ENCODE data around the gene MPV17. TPM values are rescaled to one million over a fixed set of nuclear protein-coding genes. Genes with fewer than 3 reads are reported as not detected.
A peak's percentile ranks its signal among the peaks of the same experiment; 100 is the strongest.

The MPV17 gene
- total RNA-seq, 1 experiment from 2014 or later: 50.6 TPM

DNA sequence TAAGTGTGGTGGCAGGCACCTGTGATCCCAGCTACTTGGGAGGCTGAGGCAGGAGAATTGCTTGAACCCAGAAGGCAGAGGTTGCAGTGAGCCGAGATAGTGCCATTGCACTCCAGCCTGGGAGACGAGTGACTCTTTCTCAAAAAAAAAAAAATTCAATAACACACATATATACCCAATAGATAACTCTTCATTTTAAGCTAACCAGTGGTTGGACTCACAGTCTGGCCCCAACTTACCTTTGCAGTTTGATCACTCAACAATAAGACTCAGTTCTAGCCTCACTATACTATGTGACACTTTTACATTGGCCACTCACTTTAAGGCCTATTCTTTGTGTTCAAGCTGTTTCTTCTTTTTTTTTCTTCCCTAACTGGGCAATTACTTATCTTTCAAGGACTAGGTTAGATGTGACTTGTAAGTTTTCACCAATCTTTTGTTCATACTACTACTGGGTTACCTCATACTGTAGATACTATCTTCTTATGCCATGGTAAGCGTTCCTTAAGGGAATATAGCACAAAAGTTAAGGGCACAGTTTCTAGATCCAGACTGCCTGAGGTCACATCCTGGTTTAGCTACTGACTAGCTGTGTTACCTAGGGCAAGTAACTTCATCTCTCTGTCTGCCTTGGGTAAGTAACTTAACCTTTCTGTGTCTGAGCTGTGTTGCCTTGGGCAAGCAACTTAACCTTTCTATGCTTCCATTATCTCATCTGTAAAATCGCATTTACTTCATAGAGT is 40.0 kb upstream of the MPV17 start:
- H3K36me3 Mint-ChIP-seq (ENCODE audit: insufficient read depth, unreplicated experiment): peaks cover 62% of the 10 kb centered on the region
- no peak for DNase-seq
- ChIA-PET CTCF (interaction anchor here (0.5 kb wide), 1 partner anchor 10 kb away, joined by 3 read pairs; no protein-coding TSS in a partner anchor), POLR2A (no interaction called here)
- TF ChIP-seq, protein P1, sequence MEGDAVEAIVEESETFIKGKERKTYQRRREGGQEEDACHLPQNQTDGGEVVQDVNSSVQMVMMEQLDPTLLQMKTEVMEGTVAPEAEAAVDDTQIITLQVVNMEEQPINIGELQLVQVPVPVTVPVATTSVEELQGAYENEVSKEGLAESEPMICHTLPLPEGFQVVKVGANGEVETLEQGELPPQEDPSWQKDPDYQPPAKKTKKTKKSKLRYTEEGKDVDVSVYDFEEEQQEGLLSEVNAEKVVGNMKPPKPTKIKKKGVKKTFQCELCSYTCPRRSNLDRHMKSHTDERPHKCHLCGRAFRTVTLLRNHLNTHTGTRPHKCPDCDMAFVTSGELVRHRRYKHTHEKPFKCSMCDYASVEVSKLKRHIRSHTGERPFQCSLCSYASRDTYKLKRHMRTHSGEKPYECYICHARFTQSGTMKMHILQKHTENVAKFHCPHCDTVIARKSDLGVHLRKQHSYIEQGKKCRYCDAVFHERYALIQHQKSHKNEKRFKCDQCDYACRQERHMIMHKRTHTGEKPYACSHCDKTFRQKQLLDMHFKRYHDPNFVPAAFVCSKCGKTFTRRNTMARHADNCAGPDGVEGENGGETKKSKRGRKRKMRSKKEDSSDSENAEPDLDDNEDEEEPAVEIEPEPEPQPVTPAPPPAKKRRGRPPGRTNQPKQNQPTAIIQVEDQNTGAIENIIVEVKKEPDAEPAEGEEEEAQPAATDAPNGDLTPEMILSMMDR (IDR thresholded peaks at IDR 0.05; ENCODE audit: insufficient read depth in 1 of 2, low read depth in 1 of 2, low read length in 1 of 2, severe bottlenecking in 1 of 2, unreplicated experiment in 1 of 2): no peak
- no TSS peak for BruUV-seq (replicated peaks)
- no peaks in the 10 kb centered on the region for H3K27me3 Mint-ChIP-seq (ENCODE audit: insufficient read depth, unreplicated experiment)
- intact Hi-C loops (cut with micrococcal nuclease; ENCODE audit: unreplicated experiment): no loop called here
- no peaks in the 10 kb centered on the region for H3K9me3 ChIP-seq
- H3K27me3 ChIP-seq (replicated peaks; ENCODE audit: control insufficient read depth, insufficient read depth, low read length): no peaks in the 10 kb centered on the region
- peaks cover 4% of the 10 kb centered on the region for H3K36me3 ChIP-seq (ENCODE audit: control insufficient read depth, insufficient read depth, low read length)
- no peaks in the 10 kb centered on the region for H3K4me1 Mint-ChIP-seq (ENCODE audit: low read depth, unreplicated experiment)
- H3K9me3 Mint-ChIP-seq (ENCODE audit: unreplicated experiment): no peaks in the 10 kb centered on the region
- H3K4me1 ChIP-seq: no peaks in the 10 kb centered on the region
- H3K4me3 ChIP-seq (ENCODE audit: low read depth, low read length): no peak overlapping the region
- H3K4me3 Mint-ChIP-seq (ENCODE audit: unreplicated experiment): no peak overlapping the region
- no peak overlapping the region for H3K27ac Mint-ChIP-seq (ENCODE audit: unreplicated experiment)

DNA sequence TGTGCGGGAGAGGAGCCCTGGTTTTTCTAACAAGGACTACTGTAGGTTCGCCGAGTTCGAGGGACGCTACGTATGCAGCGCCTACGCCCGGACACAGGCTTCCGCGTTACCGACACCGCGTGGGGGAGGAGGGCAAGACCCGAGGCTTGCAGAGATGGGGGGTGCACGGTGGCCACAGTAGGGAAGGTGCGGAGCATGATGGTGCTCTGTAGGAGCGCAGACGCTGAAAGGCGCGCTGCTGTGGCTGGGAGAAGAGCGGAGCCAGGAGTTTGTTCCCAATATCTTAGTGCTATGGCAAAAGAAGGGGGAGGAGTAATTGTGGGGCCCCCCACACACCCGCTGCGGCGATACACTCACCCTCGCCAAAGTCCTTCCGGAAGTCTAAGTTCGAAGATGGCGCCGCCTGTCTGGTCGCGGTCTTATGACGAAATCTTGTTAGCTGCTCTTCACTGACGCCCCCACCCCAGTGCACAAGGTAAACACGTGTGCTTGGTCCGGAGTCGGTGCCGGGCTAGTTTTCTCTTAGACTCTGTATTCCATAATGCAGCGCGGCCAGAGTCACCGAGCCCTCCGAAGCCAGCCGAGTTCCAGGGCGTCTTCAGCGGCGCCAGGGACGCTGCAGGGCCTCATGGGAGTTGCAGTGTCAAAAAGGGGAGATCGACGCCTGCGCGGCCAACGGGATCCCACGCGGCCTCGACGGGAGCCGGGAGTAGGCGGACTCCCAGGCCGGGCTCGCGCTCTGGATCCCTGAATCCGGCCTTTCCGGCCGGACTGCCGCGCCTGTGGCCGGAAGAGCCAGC is 33.7 kb upstream of the MPV17 start, which contains the start of gene GTF3C2:
Gene GTF3C2 (minus strand): TSS at position 383 of the 800 bp plus-strand sequence. CDS start 13,210 bp downstream, outside the sequence.
- Mint-ChIP-seq H3K27me3 (ENCODE audit: insufficient read depth, unreplicated experiment) (no peaks in the 10 kb centered on the region), H3K4me1 (ENCODE audit: low read depth, unreplicated experiment) (peaks cover 8% of the 10 kb centered on the region), H3K36me3 (ENCODE audit: insufficient read depth, unreplicated experiment) (peaks cover 31% of the 10 kb centered on the region), H3K4me3 (ENCODE audit: unreplicated experiment) (peak within 1 kb of the TSS; percentile 92), H3K9me3 (ENCODE audit: unreplicated experiment) (no peaks in the 10 kb centered on the region), H3K27ac (ENCODE audit: unreplicated experiment) (peak within 1 kb of the TSS; percentile 98)
- ChIA-PET POLR2A (interaction anchor here (0.6 to 1.8 kb wide), 11 partner anchors 9 to 1018 kb away, joined by 3 to 8 read pairs (median 4); partner anchors contain the start of genes EIF2B4, NRBP1, SNX17 and ZNF513), CTCF (interaction anchor here (0.8 to 1.9 kb wide), 3 partner anchors 13 to 72 kb away, joined by 5 to 12 read pairs (median 6); partner anchors contain the start of genes MPV17 and NRBP1)
- intact Hi-C loops (cut with micrococcal nuclease; ENCODE audit: unreplicated experiment): loop anchor here (1.0 to 2.0 kb wide), 3 partner anchors 14 to 144 kb away; partner anchors contain the start of genes ATRAID, EIF2B4, SLC5A6 and SNX17
- H3K27me3 ChIP-seq (replicated peaks; ENCODE audit: control insufficient read depth, insufficient read depth, low read length): no peaks in the 10 kb centered on the region
- BruUV-seq (replicated peaks): no TSS peak
- no peaks in the 10 kb centered on the region for H3K36me3 ChIP-seq (ENCODE audit: control insufficient read depth, insufficient read depth, low read length)
- H3K4me3 ChIP-seq (ENCODE audit: low read depth, low read length): peak within 1 kb of the TSS; percentile 60
- H3K4me1 ChIP-seq: peaks cover 24% of the 10 kb centered on the region
- TF ChIP-seq, protein P1 (IDR thresholded peaks at IDR 0.05; ENCODE audit: insufficient read depth in 1 of 2, low read depth in 1 of 2, low read length in 1 of 2, severe bottlenecking in 1 of 2, unreplicated experiment in 1 of 2): no peak
- peak; percentile 99 for DNase-seq
- H3K9me3 ChIP-seq: no peaks in the 10 kb centered on the region

DNA sequence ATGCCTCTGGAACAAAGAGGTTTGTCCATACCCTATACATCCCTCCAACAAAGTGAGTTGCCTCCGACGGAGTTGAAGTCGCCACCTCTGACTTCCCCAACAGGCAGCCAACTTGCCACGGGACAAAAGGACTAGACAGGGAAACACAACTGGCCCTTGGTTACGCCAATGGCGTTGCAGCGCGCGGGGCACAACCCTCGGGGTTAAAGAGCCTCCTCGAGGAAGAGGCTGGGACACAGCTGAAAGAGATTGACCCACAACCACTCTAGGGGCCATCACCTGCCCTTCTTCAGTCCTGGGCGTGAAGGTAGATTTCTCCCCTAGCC is 33.1 kb upstream of the MPV17 start:
- Histone ChIP-seq H3K36me3 (ENCODE audit: control insufficient read depth, insufficient read depth, low read length) (no peaks in the 10 kb centered on the region), H3K4me3 (ENCODE audit: low read depth, low read length) (peak overlapping the region; percentile 60), H3K27me3 (replicated peaks; ENCODE audit: control insufficient read depth, insufficient read depth, low read length) (no peaks in the 10 kb centered on the region), H3K9me3 (no peaks in the 10 kb centered on the region), H3K4me1 (peaks cover 24% of the 10 kb centered on the region)
- TF ChIP-seq, protein P1 (IDR thresholded peaks at IDR 0.05; ENCODE audit: insufficient read depth in 1 of 2, low read depth in 1 of 2, low read length in 1 of 2, severe bottlenecking in 1 of 2, unreplicated experiment in 1 of 2): no peak
- peaks cover 8% of the 10 kb centered on the region for H3K4me1 Mint-ChIP-seq (ENCODE audit: low read depth, unreplicated experiment)
- H3K9me3 Mint-ChIP-seq (ENCODE audit: unreplicated experiment): no peaks in the 10 kb centered on the region
- H3K27ac Mint-ChIP-seq (ENCODE audit: unreplicated experiment): peak overlapping the region; percentile 98
- peak overlapping the region; percentile 92 for H3K4me3 Mint-ChIP-seq (ENCODE audit: unreplicated experiment)
- intact Hi-C loops (cut with micrococcal nuclease; ENCODE audit: unreplicated experiment): loop anchor here (1.0 to 2.0 kb wide), 3 partner anchors 14 to 143 kb away; partner anchors contain the start of genes ATRAID, EIF2B4, SLC5A6 and SNX17
- ChIA-PET POLR2A (interaction anchor here (0.6 to 1.8 kb wide), 6 partner anchors 13 to 168 kb away, joined by 3 to 7 read pairs (median 4); partner anchors contain the start of genes EIF2B4, NRBP1 and SNX17), CTCF (interaction anchor here (1.5 to 1.9 kb wide), 2 partner anchors 13 to 33 kb away, joined by 6 to 12 read pairs; partner anchors contain the start of gene MPV17)
- DNase-seq: peak; percentile 79 to 80
- BruUV-seq (replicated peaks): TSS peak; percentile 51
- peaks cover 31% of the 10 kb centered on the region for H3K36me3 Mint-ChIP-seq (ENCODE audit: insufficient read depth, unreplicated experiment)
- no peaks in the 10 kb centered on the region for H3K27me3 Mint-ChIP-seq (ENCODE audit: insufficient read depth, unreplicated experiment)
